Stimulated activated CD8-positive, alpha-beta memory T cell treated with anti-CD3 and anti-CD28 coated beads, Interleukin-15, amount 100 ng/mL, for 48 hours (primary cell): ENCODE data around the gene RHOH.
A peak's percentile ranks its signal among the peaks of the same experiment; 100 is the strongest.
"Not testable (repeated sequence)": the region's sequence is repeated elsewhere in the genome, so short reads cannot be mapped to it uniquely, and the experiment has no call there.

Source experiments
- DNase-seq, 2 donors: peaks; one replicate each; pipeline ENCODE4 v3.0.0-alpha.2; 2020; ENCODE audit warnings: low read depth in 2 of 2

The RHOH gene

DNA sequence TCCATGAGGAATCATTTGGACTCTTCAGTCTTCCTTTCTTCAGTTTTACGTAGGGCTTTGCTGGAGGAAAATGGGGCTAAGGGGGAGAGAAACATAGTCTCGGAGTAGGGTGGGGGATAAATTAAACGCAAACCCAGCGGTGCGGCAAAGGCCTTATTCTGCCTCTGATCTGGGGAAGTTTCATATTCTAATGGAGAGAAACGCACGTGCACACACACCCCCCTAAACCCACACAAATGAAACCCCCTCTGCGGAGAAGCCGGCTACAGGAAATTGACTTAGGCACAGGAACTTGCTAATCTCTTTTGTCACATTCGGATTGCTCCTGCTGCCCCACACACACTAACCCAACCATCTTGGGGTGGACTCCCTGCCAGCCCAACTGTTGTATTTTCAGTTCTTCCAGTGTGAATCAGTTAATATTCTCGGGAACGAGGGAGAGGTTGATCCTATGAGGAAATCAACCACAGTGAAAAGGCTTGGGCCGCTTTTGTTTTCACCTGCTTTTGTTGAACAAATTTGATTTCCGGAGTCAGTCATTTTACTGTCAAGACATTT is at the start of gene RHOH:
Gene RHOH (plus strand): TSS at position 308 of the 558 bp plus-strand sequence. CDS start 46,356 bp downstream, outside the sequence.
- DNase-seq = peak; percentile 68 to 72

DNA sequence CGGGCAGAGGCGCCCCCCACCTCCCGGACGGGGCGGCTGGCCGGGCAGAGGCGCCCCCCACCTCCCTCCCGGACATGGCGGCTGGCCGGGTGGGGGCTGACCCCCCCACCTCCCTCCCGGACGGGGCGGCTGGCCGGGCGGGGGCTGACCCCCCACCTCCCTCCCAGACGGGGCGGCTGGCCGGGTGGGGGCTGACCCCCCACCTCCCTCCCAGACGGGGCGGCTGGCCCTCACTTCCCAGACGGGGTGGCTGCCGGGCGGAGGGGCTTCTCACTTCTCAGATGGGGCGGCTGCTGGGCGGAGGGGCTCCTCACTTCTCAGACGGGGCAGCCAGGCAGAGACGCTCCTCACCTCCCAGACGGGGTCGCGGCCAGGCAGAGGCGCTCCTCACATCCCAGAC is 49.3 kb upstream of the RHOH start:
- DNase-seq = not testable (repeated sequence)

GRCh38 chr4:40149960-40150385 is 46.9 kb upstream of the RHOH start:
- DNase-seq = peak; percentile 30 to 37

DNA sequence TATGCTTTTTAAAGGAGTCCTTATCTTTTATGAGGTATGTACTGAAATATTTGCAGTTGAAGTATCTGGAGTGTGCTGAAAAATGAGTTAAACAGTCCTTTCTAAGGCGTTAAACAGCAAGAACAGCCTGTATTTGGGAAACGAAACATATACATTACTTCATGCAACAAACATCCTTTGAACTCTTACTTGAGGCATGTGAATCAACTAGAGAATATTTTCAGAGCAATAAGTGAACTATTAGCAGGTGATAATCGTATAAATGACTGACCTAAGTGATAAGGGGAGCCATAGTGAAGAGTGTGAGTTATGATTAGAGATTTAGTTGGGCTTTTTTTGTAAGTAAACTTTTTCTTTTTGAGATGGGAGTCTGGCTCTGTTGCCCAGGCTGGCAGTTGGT is 45.9 kb upstream of the RHOH start:
- no peak for DNase-seq

DNA sequence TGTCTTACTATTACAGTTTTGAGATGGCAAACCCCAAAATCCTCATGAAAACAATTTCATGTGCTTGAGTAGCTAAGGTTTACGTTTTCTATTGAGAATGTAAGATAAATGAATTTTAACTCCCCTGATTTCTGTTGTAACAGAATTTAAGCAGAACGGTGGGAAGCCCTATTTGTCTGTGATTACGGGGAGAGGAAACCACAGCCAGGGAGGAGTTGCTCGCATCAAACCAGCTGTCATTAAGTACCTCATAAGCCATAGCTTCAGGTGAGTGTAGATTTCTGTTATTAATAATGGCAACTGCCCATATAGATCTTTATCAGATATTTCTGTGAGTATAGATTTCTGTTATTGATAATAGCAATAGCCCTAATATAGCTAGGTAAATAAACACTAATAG is 44.2 kb upstream of the RHOH start:
- DNase-seq = no peak

DNA sequence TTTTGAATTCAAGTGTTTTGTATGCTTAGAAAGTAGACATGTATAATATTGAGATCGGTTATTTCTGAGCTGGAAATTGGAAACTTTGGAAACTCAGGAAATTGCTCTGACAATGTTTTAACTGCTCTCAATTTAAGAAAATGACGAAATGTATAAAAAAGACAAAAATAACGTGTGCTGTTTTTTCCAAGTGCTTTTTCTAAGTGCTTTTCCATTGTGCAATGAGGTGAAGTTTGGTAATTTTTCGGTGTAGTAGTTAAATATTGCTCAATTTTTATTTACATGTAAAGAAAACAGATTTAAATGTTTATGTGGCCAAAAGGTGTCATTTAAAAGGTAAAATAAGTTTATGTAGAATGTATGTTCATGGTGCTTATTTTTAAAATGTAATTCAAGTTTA is 39.4 kb upstream of the RHOH start:
- no peak for DNase-seq

DNA sequence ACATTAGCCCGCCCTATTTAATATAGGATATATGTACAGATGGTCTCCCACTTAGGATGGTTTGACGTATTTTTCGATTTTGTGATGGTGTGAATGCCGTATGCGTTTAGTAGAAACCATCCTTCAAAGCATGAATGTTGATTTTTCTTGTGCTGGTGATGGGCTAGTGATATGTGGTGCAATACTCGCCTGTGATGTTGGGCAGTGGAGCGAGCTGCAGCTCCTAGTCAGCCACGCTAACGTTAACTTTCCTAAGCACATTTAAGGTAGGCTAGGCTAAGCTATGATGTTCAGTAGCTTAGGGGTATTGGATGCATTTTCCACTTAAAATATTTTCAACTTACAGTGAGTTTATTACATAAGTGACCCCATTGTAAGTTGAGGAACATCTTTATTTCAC is 36.6 kb upstream of the RHOH start:
- DNase-seq = no peak

- DNase-seq = no peak
Measured at GRCh38 chr4:40164459-40164858, 32.4 kb upstream of the RHOH start.

- DNase-seq = no peak
Measured at GRCh38 chr4:40165916-40166315, 30.9 kb upstream of the RHOH start.

- DNase-seq = no peak
Measured at GRCh38 chr4:40168070-40168469, 28.8 kb upstream of the RHOH start.

- DNase-seq = no peak
Measured at GRCh38 chr4:40170588-40170987, 26.2 kb upstream of the RHOH start.

- DNase-seq = no peak
Measured at GRCh38 chr4:40173470-40173875, 23.4 kb upstream of the RHOH start.

GRCh38 chr4:40176602-40177001 is 20.2 kb upstream of the RHOH start:
- no peak for DNase-seq

- no peak for DNase-seq
Measured at GRCh38 chr4:40177591-40177990, 19.2 kb upstream of the RHOH start.

DNA sequence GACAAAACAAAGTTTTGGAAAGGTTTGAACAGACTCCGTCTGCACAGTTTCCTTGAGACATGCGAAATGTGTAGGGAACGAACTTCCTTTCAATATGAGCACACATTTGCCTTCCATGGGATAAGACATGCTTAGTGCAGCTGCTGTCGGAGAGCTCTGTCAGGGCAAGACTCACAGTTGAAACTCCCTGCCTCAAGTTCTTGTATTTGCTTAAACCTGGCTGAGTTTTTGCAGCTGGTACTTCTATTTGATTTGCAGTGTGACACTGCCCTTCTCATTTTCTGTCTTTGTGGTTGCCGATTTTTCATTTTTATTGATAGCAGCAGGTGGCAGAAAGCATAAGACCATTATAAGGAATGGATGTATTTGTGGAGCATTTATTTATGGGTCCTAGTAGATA is 18.2 kb upstream of the RHOH start:
- no peak for DNase-seq

DNA sequence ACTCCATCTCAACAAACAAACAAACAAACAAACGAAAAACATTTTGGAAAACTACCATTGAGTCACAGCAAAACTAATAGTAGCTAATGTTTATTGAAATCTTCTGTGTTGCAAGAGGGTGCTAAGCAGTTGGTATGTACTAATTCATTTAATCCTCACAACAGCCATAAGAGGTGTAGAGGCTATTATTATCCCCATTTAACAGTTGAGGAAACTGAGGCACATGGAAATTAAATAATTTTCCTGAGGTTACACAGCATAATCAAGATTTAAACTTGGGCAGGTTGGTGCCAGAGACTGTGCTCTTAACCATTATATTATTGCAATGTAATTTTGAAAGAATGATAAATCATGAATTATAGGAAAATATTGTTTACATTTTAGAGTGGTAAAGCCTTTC is 17.5 kb upstream of the RHOH start:
- DNase-seq = no peak

DNA sequence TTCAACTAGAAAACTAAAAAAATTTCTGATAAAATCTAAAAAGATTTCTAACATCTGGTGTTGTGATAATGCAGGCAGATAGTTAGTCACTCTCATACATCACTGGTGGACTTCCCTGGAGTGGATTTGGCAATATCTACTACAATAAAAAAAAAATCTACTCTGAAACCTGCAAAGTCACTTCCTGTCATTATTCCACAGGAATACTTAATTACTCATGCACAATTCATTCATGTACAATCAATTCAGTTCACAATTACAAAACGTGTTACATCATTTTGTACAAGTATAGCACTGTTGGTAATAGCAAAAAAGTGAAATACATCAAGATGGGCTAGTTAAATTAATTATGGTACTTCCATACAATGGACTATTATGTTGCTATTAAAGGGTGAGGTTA is 16.5 kb upstream of the RHOH start:
- no peak for DNase-seq

GRCh38 chr4:40182001-40182400 is 14.8 kb upstream of the RHOH start:
- no peak for DNase-seq

DNA sequence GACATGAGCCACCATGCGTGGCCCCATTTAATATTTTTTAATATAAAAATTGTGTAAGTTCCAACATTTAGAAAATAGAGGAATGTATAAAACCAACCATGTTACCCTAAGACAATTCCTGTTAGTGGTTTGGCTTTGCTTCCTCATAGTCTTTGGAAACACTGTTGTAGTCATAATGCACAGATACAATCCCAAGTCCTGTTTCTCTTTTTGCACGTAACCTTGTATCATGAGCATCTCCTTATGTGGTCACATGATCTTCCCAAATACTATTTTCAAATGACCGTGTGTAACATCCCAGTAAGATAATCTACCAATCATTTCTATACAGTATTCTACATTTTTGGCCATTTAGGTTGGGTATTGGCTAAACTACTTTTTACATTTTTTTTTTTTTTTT is 13.9 kb upstream of the RHOH start:
- no peak for DNase-seq

- DNase-seq = no peak
Measured at GRCh38 chr4:40183615-40184411, 13.0 kb upstream of the RHOH start.

- DNase-seq = no peak
Measured at GRCh38 chr4:40185830-40186664, 10.8 kb upstream of the RHOH start.

- DNase-seq = no peak
Measured at GRCh38 chr4:40186665-40187014, 10.2 kb upstream of the RHOH start.

- DNase-seq = no peak
Measured at GRCh38 chr4:40187386-40187906, 9.4 kb upstream of the RHOH start.
